ENCODE measurements around the gene ANKRD66. TPM values are rescaled to one million over a fixed set of nuclear protein-coding genes. Genes with fewer than 3 reads are reported as not detected.

ANKRD66 gene
- total and polyA plus RNA-seq, 3 donors from 2014 or later, result 0.83 TPM; not detected in 2

- Histone ChIP-seq H3K36me3 (ENCODE audit: low read depth, missing control alignments) (no peaks in the 10 kb centered on the region), H3K9me3 (no peaks in the 10 kb centered on the region), H3K27ac (no peak overlapping the region), H3K4me3 (no peak overlapping the region), H3K27me3 (no peaks in the 10 kb centered on the region), H3K4me1 (no peaks in the 10 kb centered on the region)
- 69 to 76% methylated on average over 1 of the region's 1 CpG for WGBS, 2 donors
- TF ChIP-seq CTCF (IDR thresholded peaks at IDR 0.05), result no peak
- intact Hi-C loops (cut with DNase I; ENCODE audit: low total_unique reads), result no loop called here
- no peak for DNase-seq
Measured at GRCh38 chr6:46808806-46809205, 62.1 kb downstream of the ANKRD66 start.

Other genes with a start within 250 kb of the ANKRD66 start
- 10 to 100 TPM; 13.5 to 14.1 TPM for gene CYP39A1, start 94.1 kb upstream of the ANKRD66 start, total RNA-seq
- gene CYP39A1, start 94.1 kb upstream of the ANKRD66 start, polyA plus RNA-seq (ENCODE audit: insufficient read depth, low read depth, low replicate concordance), result 6.5 TPM
- gene SLC25A27, start 94.0 kb upstream of the ANKRD66 start, total RNA-seq, result 10 to 100 TPM; 72.8 to 81.8 TPM
- 26.3 TPM for gene SLC25A27, start 94.0 kb upstream of the ANKRD66 start, polyA plus RNA-seq (ENCODE audit: insufficient read depth, low read depth, low replicate concordance)
- 10 to 100 TPM; 28.1 to 42.2 TPM for gene TDRD6, start 59.0 kb upstream of the ANKRD66 start, total RNA-seq
- gene TDRD6, start 59.0 kb upstream of the ANKRD66 start, polyA plus RNA-seq (ENCODE audit: insufficient read depth, low read depth, low replicate concordance), result 51.3 TPM
- gene PLA2G7, start 11.6 kb upstream of the ANKRD66 start, total RNA-seq, result under 1 TPM; 0.31 to 0.74 TPM
- gene PLA2G7, start 11.6 kb upstream of the ANKRD66 start, polyA plus RNA-seq (ENCODE audit: insufficient read depth, low read depth, low replicate concordance), result 2.1 TPM
- under 1 TPM; 0.63 to 0.93 TPM for gene MEP1A, start 46.5 kb downstream of the ANKRD66 start, total RNA-seq
- gene MEP1A, start 46.5 kb downstream of the ANKRD66 start, polyA plus RNA-seq (ENCODE audit: insufficient read depth, low read depth, low replicate concordance), result 1.4 TPM
- 10 to 100 TPM in 1 of 2 donors, 1 to 10 TPM in 1; 8.8 to 12.2 TPM for gene ADGRF5, start 175.0 kb downstream of the ANKRD66 start, total RNA-seq
- 13.1 TPM for gene ADGRF5, start 175.0 kb downstream of the ANKRD66 start, polyA plus RNA-seq (ENCODE audit: insufficient read depth, low read depth, low replicate concordance)

Measured in testis (tissue), 3 donors.